SK-N-SH (cell line): ENCODE results near the gene SYTL5. TPM values are rescaled to one million over a fixed set of nuclear protein-coding genes. Genes with fewer than 3 reads are reported as not detected.

Experiments used
- CTCF ChIA-PET: fragments of 300-600, 350-600 bp; formaldehyde crosslinking; extraction: SDS; loops from one replicate; lab custom pipeline; 2021; lab: Yijun Ruan, JAX
- POLR2A ChIA-PET: fragments of 350-600 bp; sonication (Branson Sonifier 250); formaldehyde crosslinking; extraction: SDS; loops from one replicate; lab custom pipeline; 2020; ENCODE audit warnings: antibody characterized with exemption, inconsistent platforms; lab: Yijun Ruan, JAX
- DNase-seq: peaks from one replicate; pipeline ENCODE4 v3.0.0; 2012
- H2AFZ ChIP-seq: fragments of 200-600 bp; sonication (generic); 2 replicates; pipeline ENCODE4 v1.8.1; 2016; ENCODE audit warnings: antibody characterized with exemption, mild to moderate bottlenecking, low read depth
- H3F3A ChIP-seq: fragments of 200-600 bp; sonication (generic); replicated peaks from 2 replicates; pipeline ENCODE3; 2016; ENCODE audit warnings: antibody characterized with exemption, mild to moderate bottlenecking; ENCODE audit not compliant: insufficient read depth
- H3K27ac ChIP-seq, 2 experiments: fragments of 200-500 bp in 1 of 2; fragments of 200-600 bp in 1 of 2; sonication (Bioruptor generic) in 1 of 2; sonication (generic), shearing (Covaris generic) in 1 of 2; 2 replicates each; pipeline versions ENCODE4 v1.5.1 to v1.6.1; 2014 to 2016; ENCODE audit warnings: low read depth in 2 of 2, inconsistent platforms in 1 of 2, low read length in 1 of 2, mild to moderate bottlenecking in 1 of 2, mixed read lengths in 1 of 2
- H3K27me3 ChIP-seq: fragments of 200-600 bp; sonication (generic), shearing (Covaris generic); 2 replicates; pipeline ENCODE4 v1.6.1; 2016; ENCODE audit warnings: mixed run types; ENCODE audit not compliant: insufficient read depth
- H3K36me3 ChIP-seq, 2 experiments: fragments of 200-500 bp in 1 of 2; fragments of 200-600 bp in 1 of 2; sonication (Bioruptor generic) in 1 of 2; sonication (generic) in 1 of 2; replicated peaks in 1 of 2; 2 replicates each; pipeline versions ENCODE3 to v1.5.1; 2014 to 2016; ENCODE audit warnings: low read length in 1 of 2, mild to moderate bottlenecking in 1 of 2; ENCODE audit not compliant: insufficient read depth in 2 of 2, control insufficient read depth in 1 of 2
- H3K4me1 ChIP-seq, 2 experiments: fragments of 200-500 bp in 1 of 2; fragments of 200-600 bp in 1 of 2; sonication (Bioruptor generic) in 1 of 2; sonication (generic), shearing (Covaris generic) in 1 of 2; 2 replicates each; pipeline versions ENCODE4 v1.5.1 to v1.6.1; 2014 to 2016; ENCODE audit warnings: low read depth in 1 of 2, low read length in 1 of 2, mixed run types in 1 of 2; ENCODE audit not compliant: insufficient read depth in 2 of 2, control insufficient read depth in 1 of 2
- H3K4me2 ChIP-seq: fragments of 200-600 bp; sonication (generic), shearing (Covaris generic); 2 replicates; pipeline ENCODE4 v1.6.1; 2017; ENCODE audit warnings: mixed run types
- H3K4me3 ChIP-seq, 2 experiments: fragments of 200-500 bp in 1 of 2; fragments of 200-600 bp in 1 of 2; sonication (Bioruptor generic) in 1 of 2; sonication (generic), shearing (Covaris generic) in 1 of 2; 2 replicates each; pipeline versions ENCODE4 v1.5.1 to v1.8.1; 2014 to 2016; ENCODE audit warnings: low read depth in 2 of 2, inconsistent platforms in 1 of 2, low read length in 1 of 2, mild to moderate bottlenecking in 1 of 2, mixed read lengths in 1 of 2, moderate library complexity in 1 of 2
- H3K79me2 ChIP-seq: fragments of 200-600 bp; sonication (generic); 2 replicates; pipeline ENCODE4 v1.8.1; 2017; ENCODE audit warnings: mild to moderate bottlenecking; ENCODE audit not compliant: insufficient read depth
- H3K9ac ChIP-seq: fragments of 200-600 bp; sonication (generic); 2 replicates; pipeline ENCODE4 v1.6.1; 2017; ENCODE audit warnings: mixed run types
- H3K9me2 ChIP-seq: fragments of 200-600 bp; sonication (generic); 2 replicates; pipeline ENCODE4 v1.6.1; 2017; ENCODE audit warnings: mixed run types
- H3K9me3 ChIP-seq: fragments of 200-600 bp; sonication (generic); 2 replicates; pipeline ENCODE4 v1.6.1; 2017; ENCODE audit warnings: mixed run types, mild to moderate bottlenecking, moderate library complexity
- H4K20me1 ChIP-seq: fragments of 200-600 bp; sonication (generic); 2 replicates; pipeline ENCODE4 v1.6.1; 2017; ENCODE audit warnings: mild to moderate bottlenecking, mixed run types; ENCODE audit not compliant: insufficient read depth
- EP300 ChIP-seq, 2 experiments: IDR thresholded peaks; 2 replicates each; pipeline versions ENCODE4 v1.4.0 to v1.6.1; 2012; ENCODE audit warnings: borderline replicate concordance in 1 of 2, low read depth in 1 of 2, low read length in 1 of 2
- FOSL2 ChIP-seq: IDR thresholded peaks from 2 replicates; pipeline ENCODE4 v1.4.0; 2012; ENCODE audit warnings: low read depth, mild to moderate bottlenecking, moderate library complexity, borderline replicate concordance
- FOXM1 ChIP-seq: IDR thresholded peaks from 2 replicates; pipeline ENCODE4 v1.4.0; 2012; ENCODE audit warnings: low read depth, mild to moderate bottlenecking
- JUND ChIP-seq: IDR thresholded peaks from 2 replicates; pipeline ENCODE4 v1.4.0; 2012
- NFIC ChIP-seq: IDR thresholded peaks from 2 replicates; pipeline ENCODE4 v1.4.0; 2012; ENCODE audit warnings: borderline replicate concordance
- PBX3 ChIP-seq: IDR thresholded peaks from 2 replicates; pipeline ENCODE4; 2012
- REST ChIP-seq: IDR thresholded peaks from 2 replicates; pipeline ENCODE4 v1.6.1; 2012; ENCODE audit warnings: mild to moderate bottlenecking, low read depth, low read length, moderate library complexity
- RXRA ChIP-seq: IDR thresholded peaks from 2 replicates; pipeline ENCODE4 v1.4.0; 2012; ENCODE audit warnings: low read depth, mild to moderate bottlenecking, borderline replicate concordance
- SIN3A ChIP-seq: IDR thresholded peaks from 2 replicates; pipeline ENCODE4 v1.6.1; 2012; ENCODE audit warnings: low read depth, mild to moderate bottlenecking, low read length, moderate library complexity, borderline replicate concordance
- SMC3 ChIP-seq: IDR thresholded peaks from 2 replicates; pipeline ENCODE4 v1.6.1; 2012; ENCODE audit warnings: low read depth, low read length, improper control_type of control experiment
- TCF12 ChIP-seq: IDR thresholded peaks from 2 replicates; pipeline ENCODE4 v1.4.0; 2012
- ZBTB33 ChIP-seq: IDR thresholded peaks from 2 replicates; pipeline ENCODE4 v1.4.0; 2012; ENCODE audit warnings: low read depth, borderline replicate concordance
- WGBS: methylation state at CpG from one replicate; pipeline ENCODE4 v1.1.6; 2017; ENCODE audit warnings: low lambda C conversion rate; 5-methylcytosine and 5-hydroxymethylcytosine counted together
- polyA plus RNA-seq, 3 experiments: library from polyadenylated mRNA; depleted of rRNA; stranded (reverse); fragments of >200 nt; gene quantifications; 2 replicates each; pipeline ENCODE4 v1.2.3, GENCODE V29; 2012
- TF ChIP-seq, protein P1 (sequence below): IDR thresholded peaks from 2 replicates; pipeline ENCODE4 v1.4.0; 2012; ENCODE audit warnings: low read depth

SYTL5 gene
- polyA plus RNA-seq, 1 of the 3 experiments (the other 2 are of a cell fraction), result 0.74 TPM

GRCh38 chrX:38052096-38052495, 45.7 kb downstream of the SYTL5 start:
- CTCF ChIA-PET, result interaction anchor here (0.6 kb wide), 1 partner anchor 683 kb away, joined by 3 read pairs; no protein-coding TSS in a partner anchor
- no peaks in the 10 kb centered on the region for H3K27me3 ChIP-seq
- no peaks in the 10 kb centered on the region for H3K36me3 ChIP-seq
- H3K79me2 ChIP-seq, result no peaks in the 10 kb centered on the region
- H2AFZ ChIP-seq, result no peak overlapping the region
- no peak overlapping the region for H3K4me3 ChIP-seq
- POLR2A ChIA-PET, result no interaction called here
- WGBS, result 4% methylated on average over 1 of the region's 1 CpG
- no peak overlapping the region for H3K4me2 ChIP-seq
- peak overlapping the region in 1 of 2 experiments; percentile 54; a peak in 1 of 4 replicates for H3K27ac ChIP-seq
- DNase-seq, result no peak
- no peaks in the 10 kb centered on the region for H3K4me1 ChIP-seq
- TF ChIP-seq TCF12 (0 out of 2 replicates have a peak, but pooled peaks have one; percentile 8), FOXM1 (no peak), JUND (peak; percentile 32; the same call in 1 of the 2 replicates), FOSL2 (peak; percentile 61; the same call in 1 of the 2 replicates)
- H3F3A ChIP-seq, result peaks cover 6% of the 10 kb centered on the region
- H4K20me1 ChIP-seq, result no peaks in the 10 kb centered on the region
- no peaks in the 10 kb centered on the region for H3K9me2 ChIP-seq
- H3K9me3 ChIP-seq, result no peaks in the 10 kb centered on the region
- no peak overlapping the region for H3K9ac ChIP-seq

DNA sequence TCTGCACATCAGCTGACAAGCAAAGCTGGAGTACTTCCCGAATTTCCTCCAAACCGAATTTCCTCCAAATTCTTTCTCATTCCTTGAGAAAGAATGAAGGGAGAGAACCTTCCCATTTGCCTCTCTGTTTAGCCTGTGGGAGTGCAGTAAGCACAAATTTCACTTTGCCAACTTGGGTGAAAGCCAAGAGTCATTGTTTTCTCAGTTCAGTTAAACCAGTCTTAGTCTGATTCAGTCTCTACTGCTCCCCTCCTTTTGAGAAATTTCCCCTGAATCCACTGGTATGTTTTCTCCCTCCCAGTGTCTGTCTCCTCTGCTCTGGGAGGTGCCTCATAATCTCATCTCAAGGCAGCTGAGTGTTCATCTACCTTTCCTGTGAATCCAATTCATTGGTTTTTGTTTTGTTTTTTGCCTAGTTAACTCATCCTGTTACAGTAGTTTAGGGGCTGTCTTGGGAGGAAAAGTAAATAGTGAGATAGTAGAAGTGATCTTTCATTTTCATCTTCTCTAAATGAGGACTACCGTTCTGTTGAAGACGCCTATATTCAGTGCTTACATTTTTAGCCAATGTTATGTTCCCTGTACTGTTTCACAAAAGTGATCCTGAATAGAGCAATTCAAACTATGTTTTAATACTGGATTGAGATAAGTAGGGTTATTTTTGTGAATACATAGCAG, 49.0 kb downstream of the SYTL5 start:
- Histone ChIP-seq H3K4me2 (peak overlapping the region; percentile 27; the same call in 1 of the 2 replicates), H3K27me3 (no peaks in the 10 kb centered on the region), H3K27ac (peak overlapping the region in 1 of 2 experiments; percentile 38; a peak in 2 of 4 replicates), H4K20me1 (no peaks in the 10 kb centered on the region), H3F3A (peaks cover 6% of the 10 kb centered on the region), H3K36me3 (no peaks in the 10 kb centered on the region), H3K9me3 (no peaks in the 10 kb centered on the region), H3K4me1 (no peaks in the 10 kb centered on the region), H3K9ac (no peak overlapping the region), H3K9me2 (no peaks in the 10 kb centered on the region), H2AFZ (peak overlapping the region; percentile 56; the same call in 1 of the 2 replicates), H3K79me2 (no peaks in the 10 kb centered on the region), H3K4me3 (no peak overlapping the region)
- TF ChIP-seq EP300 (IDR thresholded peaks at IDR 0.05; ENCODE audit: borderline replicate concordance in 1 of 2, low read depth in 1 of 2, low read length in 1 of 2) (no peak), SIN3A (no peak), RXRA (no peak), PBX3 (no peak), ZBTB33 (no peak), SMC3 (no peak), REST (no peak), NFIC (peak; percentile 12; the same call in 1 of the 2 replicates)
- TF ChIP-seq, protein P1, sequence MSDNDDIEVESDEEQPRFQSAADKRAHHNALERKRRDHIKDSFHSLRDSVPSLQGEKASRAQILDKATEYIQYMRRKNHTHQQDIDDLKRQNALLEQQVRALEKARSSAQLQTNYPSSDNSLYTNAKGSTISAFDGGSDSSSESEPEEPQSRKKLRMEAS, result no peak
- WGBS, result 10% methylated on average over 4 of the region's 4 CpGs
- no peak for DNase-seq
- ChIA-PET POLR2A (no interaction called here), CTCF (no interaction called here)
